KMS-11 (cell line): ENCODE data around the gene MZF1.

Experiments used
- H2AFZ ChIP-seq: fragments of 200-600 bp; sonication (generic); 2 replicates; pipeline ENCODE4 v1.6.1; 2016; ENCODE audit warnings: antibody characterized with exemption, mixed run types, low read depth
- H3K27ac ChIP-seq: fragments of 200-600 bp; sonication (generic); 2 replicates; pipeline ENCODE4 v1.6.1; 2016; ENCODE audit warnings: mild to moderate bottlenecking, mixed run types
- H3K27me3 ChIP-seq: fragments of 200-600 bp; sonication (generic); 2 replicates; pipeline ENCODE4 v1.6.1; 2017; ENCODE audit warnings: mild to moderate bottlenecking, low read depth, mixed run types, moderate library complexity; ENCODE audit not compliant: insufficient read depth
- H3K36me3 ChIP-seq: fragments of 200-600 bp; sonication (generic); 2 replicates; pipeline ENCODE4 v1.6.1; 2017; ENCODE audit warnings: mild to moderate bottlenecking, mixed run types; ENCODE audit not compliant: insufficient read depth
- H3K4me1 ChIP-seq: fragments of 200-600 bp; sonication (generic); 2 replicates; pipeline ENCODE4 v1.6.1; 2016; ENCODE audit warnings: mild to moderate bottlenecking, low read depth, mixed run types; ENCODE audit not compliant: poor library complexity, severe bottlenecking
- H3K4me2 ChIP-seq: fragments of 200-600 bp; sonication (generic); 2 replicates; pipeline ENCODE4 v1.7.0; 2016; ENCODE audit warnings: mild to moderate bottlenecking, mixed run types
- H3K4me3 ChIP-seq: fragments of 200-600 bp; sonication (generic); IDR thresholded peaks from 2 replicates; pipeline ENCODE4 v1.6.1; 2017; ENCODE audit warnings: low read depth, low read length, mixed read lengths; ENCODE audit not compliant: insufficient read depth
- H3K79me2 ChIP-seq: fragments of 200-600 bp; sonication (generic); 2 replicates; pipeline ENCODE4 v1.6.1; 2016; ENCODE audit warnings: low read depth, mixed run types; ENCODE audit not compliant: insufficient read depth
- H3K9ac ChIP-seq: fragments of 200-600 bp; sonication (generic); 2 replicates; pipeline ENCODE4 v1.6.1; 2016; ENCODE audit warnings: mild to moderate bottlenecking, mixed run types
- H4K20me1 ChIP-seq: fragments of 200-600 bp; sonication (generic); 2 replicates; pipeline ENCODE4 v1.6.1; 2016; ENCODE audit warnings: mild to moderate bottlenecking, mixed run types; ENCODE audit not compliant: insufficient read depth
- TF ChIP-seq, protein P1 (sequence below): fragments of 200-600 bp; sonication (generic); conservative IDR thresholded peaks from 2 replicates; pipeline ENCODE4 v1.6.1; 2017; ENCODE audit warnings: low read depth, mild to moderate bottlenecking, antibody characterized with exemption, low read length, moderate library complexity, mixed read lengths

MZF1 gene

DNA sequence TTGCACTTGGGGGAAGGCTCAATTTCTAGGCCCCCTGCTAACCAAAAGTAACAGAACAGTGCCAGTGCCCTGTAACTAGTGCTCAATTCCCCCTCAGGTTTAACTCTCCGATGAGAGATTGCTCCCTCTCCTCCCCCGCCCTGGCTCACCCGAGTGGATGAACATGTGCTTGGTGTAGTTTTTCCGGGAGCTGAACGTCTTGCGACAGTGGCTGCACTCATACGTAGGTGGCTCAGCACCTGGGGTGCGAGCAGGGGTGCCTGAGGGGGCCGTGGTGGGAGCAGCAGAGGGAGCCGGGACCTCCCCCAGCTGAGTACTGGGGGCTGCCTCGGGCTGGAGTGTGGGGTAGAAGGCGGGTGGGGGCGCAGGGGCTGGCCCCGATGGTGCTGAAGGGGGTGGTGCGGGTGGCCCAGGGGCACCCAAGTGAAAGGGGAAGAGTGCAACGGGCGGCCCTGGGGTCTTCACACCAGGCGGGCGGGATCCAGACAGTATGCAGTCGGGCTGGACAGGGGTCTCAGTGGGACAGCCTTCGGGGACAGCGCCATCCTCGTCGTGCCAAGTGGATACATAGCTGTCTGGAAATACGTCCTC is 56.8 kb downstream of the MZF1 start:
- Histone ChIP-seq H3K4me2 (no peak overlapping the region), H3K4me3 (no peak overlapping the region), H3K27me3 (no peaks in the 10 kb centered on the region), H3K4me1 (peaks cover 30% of the 10 kb centered on the region), H4K20me1 (no peaks in the 10 kb centered on the region), H2AFZ (no peak overlapping the region), H3K79me2 (peaks cover 25% of the 10 kb centered on the region), H3K9ac (no peak overlapping the region), H3K36me3 (no peaks in the 10 kb centered on the region), H3K27ac (no peak overlapping the region)
- TF ChIP-seq, protein P1, sequence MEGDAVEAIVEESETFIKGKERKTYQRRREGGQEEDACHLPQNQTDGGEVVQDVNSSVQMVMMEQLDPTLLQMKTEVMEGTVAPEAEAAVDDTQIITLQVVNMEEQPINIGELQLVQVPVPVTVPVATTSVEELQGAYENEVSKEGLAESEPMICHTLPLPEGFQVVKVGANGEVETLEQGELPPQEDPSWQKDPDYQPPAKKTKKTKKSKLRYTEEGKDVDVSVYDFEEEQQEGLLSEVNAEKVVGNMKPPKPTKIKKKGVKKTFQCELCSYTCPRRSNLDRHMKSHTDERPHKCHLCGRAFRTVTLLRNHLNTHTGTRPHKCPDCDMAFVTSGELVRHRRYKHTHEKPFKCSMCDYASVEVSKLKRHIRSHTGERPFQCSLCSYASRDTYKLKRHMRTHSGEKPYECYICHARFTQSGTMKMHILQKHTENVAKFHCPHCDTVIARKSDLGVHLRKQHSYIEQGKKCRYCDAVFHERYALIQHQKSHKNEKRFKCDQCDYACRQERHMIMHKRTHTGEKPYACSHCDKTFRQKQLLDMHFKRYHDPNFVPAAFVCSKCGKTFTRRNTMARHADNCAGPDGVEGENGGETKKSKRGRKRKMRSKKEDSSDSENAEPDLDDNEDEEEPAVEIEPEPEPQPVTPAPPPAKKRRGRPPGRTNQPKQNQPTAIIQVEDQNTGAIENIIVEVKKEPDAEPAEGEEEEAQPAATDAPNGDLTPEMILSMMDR, result no peak

DNA sequence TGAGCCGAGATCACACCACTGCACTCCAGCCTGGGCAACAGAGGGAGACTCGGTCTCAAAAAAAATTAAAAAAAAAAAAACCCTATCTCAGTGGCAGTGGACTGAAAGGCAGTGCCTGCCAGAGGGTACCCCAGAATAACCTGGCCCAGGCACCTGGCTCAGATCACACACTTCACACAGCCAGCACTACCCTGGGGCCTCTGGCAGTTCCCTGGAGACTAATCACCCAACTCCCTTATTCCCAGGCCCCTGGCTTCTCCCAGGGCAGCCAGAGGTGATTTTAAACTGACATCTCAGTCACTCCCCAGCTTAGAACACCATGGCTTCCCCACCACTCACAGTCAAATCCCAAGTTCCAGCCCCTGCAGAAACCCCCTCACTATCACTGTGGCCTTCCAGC is 57.9 kb downstream of the MZF1 start:
- H3K27me3 ChIP-seq, result no peaks in the 10 kb centered on the region
- TF ChIP-seq, protein P1, result no peak
- H3K9ac ChIP-seq, result no peak overlapping the region
- no peak overlapping the region for H3K27ac ChIP-seq
- peaks cover 25% of the 10 kb centered on the region for H3K79me2 ChIP-seq
- H3K36me3 ChIP-seq, result no peaks in the 10 kb centered on the region
- no peak overlapping the region for H2AFZ ChIP-seq
- H3K4me2 ChIP-seq, result peak overlapping the region; percentile 94; the same call in 1 of the 2 replicates
- no peak overlapping the region for H3K4me3 ChIP-seq
- H3K4me1 ChIP-seq, result peaks cover 26% of the 10 kb centered on the region
- H4K20me1 ChIP-seq, result no peaks in the 10 kb centered on the region

GRCh38 chr19:58514564-58515022 is 58.5 kb downstream of the MZF1 start:
- Histone ChIP-seq H4K20me1 (no peaks in the 10 kb centered on the region), H3K4me3 (no peak overlapping the region), H3K27ac (peak overlapping the region; percentile 58), H3K36me3 (no peaks in the 10 kb centered on the region), H3K4me1 (peaks cover 25% of the 10 kb centered on the region), H3K4me2 (peak overlapping the region; percentile 94), H3K9ac (peak overlapping the region; percentile 80), H3K27me3 (no peaks in the 10 kb centered on the region), H3K79me2 (peaks cover 25% of the 10 kb centered on the region), H2AFZ (no peak overlapping the region)
- TF ChIP-seq, protein P1, result no peak

DNA sequence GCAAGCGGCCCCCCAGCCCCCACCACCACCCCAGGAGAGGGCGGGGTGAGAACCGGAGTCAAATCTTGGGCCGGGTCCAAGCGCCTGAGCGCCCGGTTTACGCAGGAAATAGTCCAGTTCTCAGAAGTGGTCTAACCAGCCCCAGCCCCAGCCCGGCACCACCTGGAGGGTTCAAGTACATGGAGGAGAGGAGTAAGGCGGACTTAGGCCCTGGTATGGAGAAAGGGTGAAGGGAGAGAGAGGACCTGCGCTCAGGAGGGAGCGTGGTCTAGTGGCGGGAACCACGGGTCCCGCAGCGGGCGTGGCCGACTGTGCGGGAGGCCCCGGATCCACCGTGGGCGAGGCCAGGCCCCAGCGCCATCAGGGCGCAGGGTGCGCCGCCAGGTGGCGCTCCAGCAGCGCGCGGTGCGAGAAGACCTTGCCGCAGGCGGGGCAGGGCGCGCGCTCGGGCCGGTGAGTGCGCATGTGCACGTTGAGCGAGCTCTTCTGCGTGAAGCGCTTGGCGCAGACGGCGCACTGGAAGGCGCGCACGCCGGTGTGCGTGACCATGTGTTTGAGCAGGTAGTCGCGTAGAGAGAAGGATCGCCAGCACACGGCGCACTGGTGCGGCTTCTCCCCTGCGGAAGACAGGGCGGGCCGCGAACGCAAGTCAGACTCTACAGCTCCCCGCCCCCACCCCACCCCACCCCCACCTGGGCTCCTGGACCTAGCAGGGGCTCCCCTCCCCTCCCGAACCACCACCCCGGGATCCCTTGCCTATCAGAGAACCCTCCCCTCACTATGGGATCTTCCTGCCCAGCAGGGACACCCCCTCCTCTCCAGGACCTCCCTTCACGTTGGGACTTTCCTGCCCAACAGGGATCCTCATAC is 59.2 kb downstream of the MZF1 start:
- H3K36me3 ChIP-seq, result no peaks in the 10 kb centered on the region
- no peaks in the 10 kb centered on the region for H4K20me1 ChIP-seq
- H2AFZ ChIP-seq, result peak overlapping the region; percentile 68
- peak overlapping the region; percentile 58 for H3K27ac ChIP-seq
- TF ChIP-seq, protein P1, result peak; percentile 78
- no peaks in the 10 kb centered on the region for H3K27me3 ChIP-seq
- H3K79me2 ChIP-seq, result peaks cover 25% of the 10 kb centered on the region
- H3K4me2 ChIP-seq, result peak overlapping the region; percentile 94
- peaks cover 25% of the 10 kb centered on the region for H3K4me1 ChIP-seq
- peak overlapping the region; percentile 80 for H3K9ac ChIP-seq
- no peak overlapping the region for H3K4me3 ChIP-seq
